SKM-1 (cell line): Measurements from ENCODE around the gene DGKG.

Experiments used
- DNase-seq: peaks from one replicate; lab custom pipeline; 2025; ENCODE audit not compliant: unreplicated experiment; lab: John Stamatoyannopoulos, UW

DGKG gene

GRCh38 chr3:186247821-186248814 is 113.9 kb downstream of the DGKG start:
- no peak for DNase-seq

- DNase-seq, result no peak
These were observed 115.1 kb downstream of the DGKG start for GRCh38 chr3:186246941-186247340.

- DNase-seq, result no peak
These were observed 118.0 kb downstream of the DGKG start for GRCh38 chr3:186244016-186244415.

GRCh38 chr3:186241910-186242821 is 119.9 kb downstream of the DGKG start:
- no peak for DNase-seq

- no peak for DNase-seq
These were observed 122.7 kb downstream of the DGKG start for GRCh38 chr3:186239321-186239720.

GRCh38 chr3:186237915-186238314 is 124.1 kb downstream of the DGKG start:
- no peak for DNase-seq

GRCh38 chr3:186236357-186237020 is 125.5 kb downstream of the DGKG start:
- no peak for DNase-seq

GRCh38 chr3:186235554-186235953 is 126.5 kb downstream of the DGKG start:
- no peak for DNase-seq

- DNase-seq, result no peak
These were observed 127.9 kb downstream of the DGKG start for GRCh38 chr3:186234152-186234551.

- DNase-seq, result no peak
These were observed 135.6 kb downstream of the DGKG start for GRCh38 chr3:186226482-186226881.

- no peak for DNase-seq
These were observed 136.4 kb downstream of the DGKG start for GRCh38 chr3:186225603-186226002.

- DNase-seq, result no peak
These were observed 137.9 kb downstream of the DGKG start for GRCh38 chr3:186224041-186224610.

- no peak for DNase-seq
These were observed 138.6 kb downstream of the DGKG start for GRCh38 chr3:186223476-186223875.

GRCh38 chr3:186221760-186222378 is 140.2 kb downstream of the DGKG start:
- DNase-seq, result no peak

- no peak for DNase-seq
These were observed 141.0 kb downstream of the DGKG start for GRCh38 chr3:186220911-186221645.

- DNase-seq, result no peak
These were observed 141.7 kb downstream of the DGKG start for GRCh38 chr3:186220365-186220764.

- DNase-seq, result no peak
These were observed 142.8 kb downstream of the DGKG start for GRCh38 chr3:186219211-186219638.

GRCh38 chr3:186218421-186218820 is 143.6 kb downstream of the DGKG start:
- no peak for DNase-seq

- no peak for DNase-seq
These were observed 144.2 kb downstream of the DGKG start for GRCh38 chr3:186217820-186218164.
